Activated naive CD8-positive, alpha-beta T cell treated with anti-CD3 and anti-CD28 coated beads, Interleukin-2, amount 50 U/mL, for 24 hours (primary cell): ENCODE results near the gene VPS13D.
A peak's percentile ranks its signal among the peaks of the same experiment; 100 is the strongest.

Experiments used
- ATAC-seq: fragments of 150-1000 bp; cut with Tn5 transposase; one replicate; pipeline ENCODE4 v1.10.0; 2021
- DNase-seq: peaks from one replicate; pipeline ENCODE4 v3.0.0; 2021
- H3K27ac Mint-ChIP-seq: one replicate; pipeline ENCODE4 v1.8.0; 2021; ENCODE audit warnings: mild to moderate bottlenecking, mixed read lengths
- H3K27me3 Mint-ChIP-seq: one replicate; pipeline ENCODE4 v1.8.0; 2021; ENCODE audit warnings: mixed read lengths
- H3K36me3 Mint-ChIP-seq: one replicate; pipeline ENCODE4 v1.8.0; 2021; ENCODE audit warnings: low read depth, mixed read lengths
- H3K4me1 Mint-ChIP-seq: one replicate; pipeline ENCODE4 v1.8.0; 2021; ENCODE audit warnings: mixed read lengths
- H3K4me3 Mint-ChIP-seq: one replicate; pipeline ENCODE4 v1.8.0; 2021; ENCODE audit warnings: mild to moderate bottlenecking, moderate library complexity, mixed read lengths
- H3K9me3 Mint-ChIP-seq: one replicate; pipeline ENCODE4 v1.8.0; 2021; ENCODE audit warnings: mixed read lengths

Gene VPS13D

DNA sequence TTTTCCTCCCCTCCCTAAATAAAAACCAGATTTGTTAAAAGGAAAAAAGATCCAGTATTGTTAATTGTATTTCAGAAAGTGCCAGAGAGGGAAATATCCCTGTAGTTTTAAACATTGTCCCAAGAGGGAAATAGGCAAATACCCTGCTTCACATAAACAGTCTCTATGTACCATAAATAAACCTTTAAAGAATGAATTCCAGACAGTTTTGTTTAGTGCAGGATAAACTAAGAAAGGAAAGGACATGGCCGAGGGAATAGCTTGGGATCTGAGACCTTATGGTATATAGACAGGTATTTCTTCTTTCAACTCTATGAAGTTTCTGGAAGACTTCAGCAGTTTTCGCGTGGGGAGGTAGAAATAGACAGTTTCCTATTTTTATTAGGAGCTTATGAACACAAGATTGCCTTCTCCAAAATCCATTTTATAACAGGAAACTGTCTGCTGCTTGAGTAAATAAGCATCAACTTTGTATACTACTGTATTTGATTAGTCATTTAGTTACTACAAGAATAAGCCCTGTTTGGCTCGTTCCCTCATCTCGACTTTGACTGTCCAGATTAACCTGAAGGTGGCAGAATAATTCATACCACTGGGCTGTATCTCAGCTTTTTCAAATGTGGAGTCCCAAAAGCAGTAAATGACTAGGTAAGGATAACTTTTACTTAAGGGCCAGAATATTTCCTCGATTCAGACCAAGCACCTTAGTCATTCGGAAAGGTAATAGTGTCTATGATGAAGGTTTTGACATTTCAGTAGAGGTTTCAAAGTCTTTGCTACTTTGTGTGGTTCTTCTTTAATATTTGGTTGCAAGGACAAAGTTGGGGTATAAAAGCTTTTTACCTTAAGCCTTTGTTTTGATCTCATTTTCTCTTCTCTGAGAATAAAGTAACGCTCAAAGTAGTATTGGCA, 177.5 kb downstream of the VPS13D start:
- H3K27me3 Mint-ChIP-seq = no peaks in the 10 kb centered on the region
- H3K4me3 Mint-ChIP-seq = no peak overlapping the region
- peaks cover 58% of the 10 kb centered on the region for H3K36me3 Mint-ChIP-seq
- H3K27ac Mint-ChIP-seq = peak overlapping the region; percentile 87
- H3K9me3 Mint-ChIP-seq = peaks cover 12% of the 10 kb centered on the region
- ATAC-seq (peak; percentile 89), DNase-seq (no peak)
- H3K4me1 Mint-ChIP-seq = peaks cover 47% of the 10 kb centered on the region

DNA sequence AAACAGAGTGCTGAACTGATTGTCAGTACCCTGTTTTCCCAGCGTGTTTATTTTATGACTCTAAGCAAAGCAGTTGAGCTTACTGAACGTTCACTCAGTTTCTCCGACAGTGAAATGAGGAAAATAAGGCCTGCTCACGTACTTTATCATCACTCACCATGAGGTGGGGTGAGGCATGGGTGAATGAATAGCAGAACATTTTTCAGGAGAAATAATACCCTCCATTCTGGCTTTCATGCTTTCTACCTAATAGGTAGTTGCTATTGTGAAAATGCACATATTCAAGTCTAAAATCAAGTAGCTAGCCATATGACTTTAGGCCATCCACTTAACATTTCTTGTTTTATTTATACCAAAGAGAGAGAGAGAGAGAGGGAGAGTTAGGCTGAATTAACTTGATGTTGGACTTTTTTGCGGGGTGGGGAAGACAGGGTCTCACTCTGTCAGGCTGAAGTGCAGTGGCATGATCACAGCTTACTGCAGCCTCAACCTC, 178.2 kb downstream of the VPS13D start:
- Mint-ChIP-seq H3K36me3 (peaks cover 64% of the 10 kb centered on the region), H3K9me3 (peaks cover 12% of the 10 kb centered on the region), H3K27me3 (no peaks in the 10 kb centered on the region), H3K27ac (peak overlapping the region; percentile 87), H3K4me1 (peaks cover 53% of the 10 kb centered on the region), H3K4me3 (no peak overlapping the region)
- no peak for DNase-seq
- ATAC-seq = no peak

DNA sequence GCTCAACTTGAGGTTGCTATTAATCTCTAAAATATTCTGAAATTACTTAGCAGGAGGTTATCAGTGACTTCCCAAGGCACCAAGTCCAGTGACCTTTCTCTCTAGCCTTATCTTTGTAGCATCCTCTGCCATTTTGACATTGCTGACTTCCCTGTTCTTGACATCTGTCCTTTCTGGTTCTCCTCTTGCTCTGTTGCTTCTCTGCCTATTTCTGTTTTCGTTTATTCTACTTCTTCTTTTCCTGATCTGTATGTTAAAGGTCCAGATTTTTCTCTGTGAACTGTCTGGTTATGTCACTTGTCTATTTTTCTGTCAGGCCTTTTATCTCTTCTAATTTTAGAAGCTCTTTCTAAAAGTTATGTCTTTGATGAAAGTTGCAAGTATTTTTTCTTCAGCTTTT, 178.8 kb downstream of the VPS13D start:
- Mint-ChIP-seq H3K27me3 (no peaks in the 10 kb centered on the region), H3K4me3 (peak overlapping the region; percentile 10), H3K27ac (peak overlapping the region; percentile 87), H3K4me1 (peaks cover 57% of the 10 kb centered on the region), H3K9me3 (peaks cover 12% of the 10 kb centered on the region), H3K36me3 (peaks cover 63% of the 10 kb centered on the region)
- no peak for ATAC-seq
- DNase-seq = no peak

GRCh38 chr1:12409681-12410080, 179.9 kb downstream of the VPS13D start:
- peak overlapping the region; percentile 58 for H3K27ac Mint-ChIP-seq
- no peak for ATAC-seq

GRCh38 chr1:12410351-12410750, 180.5 kb downstream of the VPS13D start:
- peaks cover 12% of the 10 kb centered on the region for H3K9me3 Mint-ChIP-seq
- H3K36me3 Mint-ChIP-seq = peaks cover 57% of the 10 kb centered on the region
- peak overlapping the region; percentile 2 for H3K4me3 Mint-ChIP-seq
- ATAC-seq (no peak), DNase-seq (no peak)
- H3K27me3 Mint-ChIP-seq = no peaks in the 10 kb centered on the region
- H3K27ac Mint-ChIP-seq = no peak overlapping the region
- H3K4me1 Mint-ChIP-seq = peaks cover 72% of the 10 kb centered on the region

More at GRCh38 chr1:12409681-12410080, 179.9 kb downstream of the VPS13D start:
- no peaks in the 10 kb centered on the region for H3K27me3 Mint-ChIP-seq
- peaks cover 59% of the 10 kb centered on the region for H3K36me3 Mint-ChIP-seq
- H3K4me3 Mint-ChIP-seq = no peak overlapping the region
- DNase-seq = no peak
- H3K4me1 Mint-ChIP-seq = peaks cover 67% of the 10 kb centered on the region
- peaks cover 12% of the 10 kb centered on the region for H3K9me3 Mint-ChIP-seq

- H3K27me3 Mint-ChIP-seq = no peaks in the 10 kb centered on the region
- no peak for DNase-seq
- no peak overlapping the region for H3K4me3 Mint-ChIP-seq
- peaks cover 75% of the 10 kb centered on the region for H3K4me1 Mint-ChIP-seq
- H3K9me3 Mint-ChIP-seq = peaks cover 12% of the 10 kb centered on the region
- ATAC-seq = no peak
- peaks cover 62% of the 10 kb centered on the region for H3K36me3 Mint-ChIP-seq
- H3K27ac Mint-ChIP-seq = no peak overlapping the region
These were observed 181.3 kb downstream of the VPS13D start for GRCh38 chr1:12411098-12411497.

DNA sequence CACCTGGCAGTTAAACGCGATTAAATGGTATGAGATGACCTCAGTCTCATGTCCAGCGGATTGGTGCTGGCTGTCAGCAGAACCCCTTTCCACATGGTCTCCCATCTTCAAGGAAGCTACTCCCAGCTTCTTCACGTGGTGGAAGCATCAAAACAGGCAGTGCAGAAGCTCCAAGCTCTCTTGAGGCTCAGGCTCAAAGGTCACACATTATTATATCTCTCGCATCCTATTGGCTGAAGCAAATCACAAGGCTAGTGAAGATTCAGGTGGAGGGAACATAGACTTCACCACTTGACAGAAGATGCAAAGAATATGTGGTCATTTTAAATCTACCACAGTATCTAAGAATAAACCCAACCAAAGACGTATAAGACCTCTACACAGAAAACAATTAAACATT, 181.9 kb downstream of the VPS13D start:
- H3K9me3 Mint-ChIP-seq = peaks cover 12% of the 10 kb centered on the region
- ATAC-seq (no peak), DNase-seq (no peak)
- no peak overlapping the region for H3K27ac Mint-ChIP-seq
- H3K36me3 Mint-ChIP-seq = peaks cover 65% of the 10 kb centered on the region
- no peaks in the 10 kb centered on the region for H3K27me3 Mint-ChIP-seq
- H3K4me1 Mint-ChIP-seq = peaks cover 75% of the 10 kb centered on the region
- no peak overlapping the region for H3K4me3 Mint-ChIP-seq

- H3K4me1 Mint-ChIP-seq = peaks cover 75% of the 10 kb centered on the region
- no peak overlapping the region for H3K4me3 Mint-ChIP-seq
- DNase-seq (no peak), ATAC-seq (no peak)
- no peaks in the 10 kb centered on the region for H3K27me3 Mint-ChIP-seq
- H3K9me3 Mint-ChIP-seq = peaks cover 12% of the 10 kb centered on the region
- H3K36me3 Mint-ChIP-seq = peaks cover 72% of the 10 kb centered on the region
- no peak overlapping the region for H3K27ac Mint-ChIP-seq
These were observed 182.6 kb downstream of the VPS13D start for GRCh38 chr1:12412439-12412838.

DNA sequence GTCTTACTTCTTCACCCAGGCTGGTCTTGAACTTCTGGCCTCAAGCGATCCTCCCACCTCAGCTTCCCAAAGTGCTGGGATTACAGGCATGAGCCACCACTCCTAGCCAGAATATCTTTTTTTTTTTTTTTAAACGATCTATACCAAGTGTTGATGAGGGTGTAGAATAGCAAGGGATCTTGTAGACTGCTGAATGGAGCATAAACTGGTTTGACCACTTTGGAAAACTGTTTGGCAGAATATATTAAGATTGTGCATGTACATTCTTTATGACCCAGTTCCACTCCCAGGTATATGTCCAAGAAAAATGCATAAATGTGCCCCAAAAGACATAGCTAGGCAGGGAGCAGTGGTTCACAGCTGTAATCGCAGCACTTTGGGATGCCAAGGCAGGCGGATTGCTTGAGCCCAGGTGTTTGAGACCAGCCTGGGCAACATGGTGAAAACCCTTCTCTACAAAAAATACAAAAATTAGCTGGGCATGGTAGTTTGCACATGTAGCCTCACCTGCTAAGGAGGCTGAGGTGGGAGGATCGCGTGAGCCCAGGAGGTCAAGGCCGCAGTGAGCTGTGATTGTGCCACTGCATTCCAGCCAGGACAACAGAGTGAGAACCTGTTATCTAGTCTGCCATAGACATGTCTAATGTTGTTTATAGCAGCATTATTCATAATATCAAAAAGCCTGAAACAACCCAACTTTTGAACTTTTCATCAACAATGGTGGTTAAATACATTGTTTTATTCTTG, 184.0 kb downstream of the VPS13D start:
- Mint-ChIP-seq H3K27ac (peak overlapping the region; percentile 69), H3K36me3 (peaks cover 81% of the 10 kb centered on the region), H3K9me3 (peaks cover 10% of the 10 kb centered on the region), H3K27me3 (no peaks in the 10 kb centered on the region), H3K4me3 (no peak overlapping the region), H3K4me1 (peaks cover 64% of the 10 kb centered on the region)
- DNase-seq (no peak), ATAC-seq (no peak)

- Mint-ChIP-seq H3K4me3 (no peak overlapping the region), H3K27ac (peak overlapping the region; percentile 69), H3K4me1 (peaks cover 60% of the 10 kb centered on the region), H3K27me3 (no peaks in the 10 kb centered on the region), H3K9me3 (peaks cover 9% of the 10 kb centered on the region), H3K36me3 (peaks cover 81% of the 10 kb centered on the region)
- DNase-seq (no peak), ATAC-seq (peak; percentile 38)
These were observed 184.7 kb downstream of the VPS13D start for GRCh38 chr1:12414444-12415018.

- peaks cover 3% of the 10 kb centered on the region for H3K9me3 Mint-ChIP-seq
- peaks cover 55% of the 10 kb centered on the region for H3K4me1 Mint-ChIP-seq
- H3K27me3 Mint-ChIP-seq = no peaks in the 10 kb centered on the region
- H3K36me3 Mint-ChIP-seq = peaks cover 79% of the 10 kb centered on the region
- H3K27ac Mint-ChIP-seq = peak overlapping the region; percentile 69
- DNase-seq = no peak
- no peak overlapping the region for H3K4me3 Mint-ChIP-seq
- ATAC-seq = peak; percentile 84
These were observed 185.2 kb downstream of the VPS13D start for GRCh38 chr1:12415038-12415466.

GRCh38 chr1:12416101-12416500, 186.3 kb downstream of the VPS13D start:
- Mint-ChIP-seq H3K27me3 (no peaks in the 10 kb centered on the region), H3K27ac (peak overlapping the region; percentile 69), H3K4me3 (no peak overlapping the region), H3K9me3 (no peaks in the 10 kb centered on the region), H3K4me1 (peaks cover 58% of the 10 kb centered on the region), H3K36me3 (peaks cover 75% of the 10 kb centered on the region)
- ATAC-seq = no peak
- DNase-seq = no peak

- H3K4me3 Mint-ChIP-seq = peak overlapping the region; percentile 16
- no peaks in the 10 kb centered on the region for H3K9me3 Mint-ChIP-seq
- no peaks in the 10 kb centered on the region for H3K27me3 Mint-ChIP-seq
- DNase-seq (no peak), ATAC-seq (no peak)
- peak overlapping the region; percentile 50 for H3K27ac Mint-ChIP-seq
- peaks cover 75% of the 10 kb centered on the region for H3K36me3 Mint-ChIP-seq
- H3K4me1 Mint-ChIP-seq = peaks cover 61% of the 10 kb centered on the region
These were observed 186.9 kb downstream of the VPS13D start for GRCh38 chr1:12416744-12417143.

DNA sequence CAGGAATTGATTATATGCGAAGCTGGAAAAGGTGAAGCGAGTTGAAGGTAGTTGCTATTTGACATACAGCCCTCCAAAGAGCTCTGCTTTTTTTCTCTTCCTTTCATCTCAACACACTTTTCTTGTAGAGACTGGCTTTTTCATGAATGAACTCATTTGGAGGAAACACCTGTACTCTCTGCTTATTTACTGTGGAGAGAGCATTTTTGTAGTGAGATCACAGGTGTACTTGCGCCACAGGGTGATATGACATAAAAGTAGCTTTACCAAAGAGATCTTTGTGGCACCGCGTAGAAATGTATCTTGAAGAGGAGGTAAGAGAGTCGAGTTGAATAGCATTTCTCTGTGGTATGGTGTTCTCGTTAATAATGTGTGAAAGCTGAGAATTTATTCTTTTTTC, 187.6 kb downstream of the VPS13D start:
- H3K9me3 Mint-ChIP-seq = no peaks in the 10 kb centered on the region
- H3K4me3 Mint-ChIP-seq = no peak overlapping the region
- ATAC-seq (no peak), DNase-seq (no peak)
- H3K4me1 Mint-ChIP-seq = peaks cover 66% of the 10 kb centered on the region
- peak overlapping the region; percentile 16 for H3K27ac Mint-ChIP-seq
- peaks cover 76% of the 10 kb centered on the region for H3K36me3 Mint-ChIP-seq
- H3K27me3 Mint-ChIP-seq = no peaks in the 10 kb centered on the region
